ENCODE results near the gene MYO1E. TPM values are rescaled to one million over a fixed set of nuclear protein-coding genes. Genes with fewer than 3 reads are reported as not detected.

The MYO1E gene
- total and polyA plus RNA-seq, 2 of the 4 experiments (the other 2 are of a cell fraction), result 13.4 to 37.3 TPM

- ChIA-PET CTCF (interaction anchor here (0.6 kb wide), 1 partner anchor 128 kb away, joined by 6 read pairs; no protein-coding TSS in a partner anchor), POLR2A (ENCODE audit: unreplicated experiment) (interaction anchor here (0.6 kb wide), 1 partner anchor 128 kb away, joined by 7 read pairs; no protein-coding TSS in a partner anchor)
- TF ChIP-seq CHD1 (IDR thresholded peaks at IDR 0.05; ENCODE audit: low read depth, low read length), result no peak
- H4K8ac ChIP-seq (ENCODE audit: low read depth in 2 of 2, low read length in 2 of 2), result no peak overlapping the region
- no peak overlapping the region for H3K18ac ChIP-seq (ENCODE audit: low read depth, low read length)
- H3K27me3 ChIP-seq (ENCODE audit: control insufficient read depth, insufficient read depth, low read length), result no peaks in the 10 kb centered on the region
- H4K5ac ChIP-seq (ENCODE audit: low read depth, low read length), result no peak overlapping the region
- H3K14ac ChIP-seq (replicated peaks; ENCODE audit: low read depth, low read length), result no peak overlapping the region
- H3K79me1 ChIP-seq (ENCODE audit: low read depth in 1 of 2, low read length in 2 of 2), result peaks cover 0 to 12% of the 10 kb centered on the region in 2 experiments; a peak in 1 of 4 replicates
- H3K9me3 ChIP-seq (ENCODE audit: control insufficient read depth, insufficient read depth, low read length), result no peaks in the 10 kb centered on the region
- H2AK5ac ChIP-seq (ENCODE audit: low read depth, low read length), result no peak overlapping the region
- no peaks in the 10 kb centered on the region for H3K36me3 ChIP-seq (ENCODE audit: control insufficient read depth, insufficient read depth, low read length)
- no peak overlapping the region for H2BK120ac ChIP-seq (ENCODE audit: low read depth, low read length)
- H4K20me1 ChIP-seq (ENCODE audit: insufficient read depth, low read length), result no peaks in the 10 kb centered on the region
- H3K4me3 ChIP-seq (ENCODE audit: insufficient read depth, low read depth, low read length), result no peak overlapping the region
- no peak overlapping the region for H2BK15ac ChIP-seq (ENCODE audit: low read depth, low read length)
- peaks cover 7% of the 10 kb centered on the region for H3K9me1 ChIP-seq (ENCODE audit: insufficient read depth, low read length)
- no peak overlapping the region for H3K56ac ChIP-seq (ENCODE audit: extremely low read depth, insufficient read depth, low read length)
- intact Hi-C loops (cut with micrococcal nuclease), result loop anchor here (10.0 kb wide), 1 partner anchor 392 kb away; the partner anchor contains the start of gene RNF111
- no peak overlapping the region for H2BK5ac ChIP-seq (ENCODE audit: low read depth, low read length, poor library complexity, severe bottlenecking)
- no CpG with 5 or more reads among the region's 2 CpGs for WGBS, 2 experiments (ENCODE audit: extremely low coverage in 2 of 2, insufficient read length in 1 of 2)
- H2AK9ac ChIP-seq (replicated peaks; ENCODE audit: low read depth, low read length, poor library complexity), result no peak overlapping the region
- no peak overlapping the region for H3K4ac ChIP-seq (ENCODE audit: low read depth, low read length)
- no peak overlapping the region for H3K9ac ChIP-seq (ENCODE audit: low read depth, low read length)
- H3K27ac ChIP-seq (ENCODE audit: insufficient read depth, low read length), result no peak overlapping the region
- dilution Hi-C loops (cut with HindIII; ENCODE audit: low sequenced_read_pairs, unreplicated experiment), result no loop called here
- no peak overlapping the region for H3K4me2 ChIP-seq (ENCODE audit: low read depth, low read length)
- ATAC-seq (ENCODE audit: low read depth) (no peak), DNase-seq (no peak)
- no TSS peak for BruUV-seq (replicated peaks)
- no peak overlapping the region for H3K23ac ChIP-seq (ENCODE audit: low read depth, low read length)
- peaks cover 7% of the 10 kb centered on the region; the same call in 1 of the 2 replicates for H3K4me1 ChIP-seq (ENCODE audit: control insufficient read depth, insufficient read depth, low read length)
- H4K91ac ChIP-seq (ENCODE audit: insufficient read depth, low read depth, low read length), result no peak overlapping the region
- no peak overlapping the region for H2BK20ac ChIP-seq (ENCODE audit: low read depth, low read length)
- no peak overlapping the region for H2AFZ ChIP-seq (replicated peaks; ENCODE audit: low read length, poor library complexity)
- in situ Hi-C loops (cut with MboI; ENCODE audit: low sequenced_read_pairs), result loop anchor here (10.0 kb wide), 1 partner anchor 202 kb away; no protein-coding TSS in a partner anchor
These were observed 4.1 kb upstream of the MYO1E start for GRCh38 chr15:59376733-59377132.

All from IMR-90 (cell line).